MM.1S (cell line): ENCODE data around the gene HAT1.

Experiments
- EZH2 ChIP-seq: fragments of 300-600 bp; sonication (generic); optimal IDR thresholded peaks from 2 replicates; pipeline ENCODE3; 2017; ENCODE audit warnings: low read depth, mild to moderate bottlenecking, antibody characterized with exemption, low read length, mixed read lengths
- TF ChIP-seq, protein P1 (sequence below): fragments of 300-600 bp; sonication (generic); IDR thresholded peaks from 2 replicates; pipeline ENCODE4 v1.5.1; 2016; ENCODE audit warnings: antibody characterized with exemption, low read length, mixed read lengths

DNA sequence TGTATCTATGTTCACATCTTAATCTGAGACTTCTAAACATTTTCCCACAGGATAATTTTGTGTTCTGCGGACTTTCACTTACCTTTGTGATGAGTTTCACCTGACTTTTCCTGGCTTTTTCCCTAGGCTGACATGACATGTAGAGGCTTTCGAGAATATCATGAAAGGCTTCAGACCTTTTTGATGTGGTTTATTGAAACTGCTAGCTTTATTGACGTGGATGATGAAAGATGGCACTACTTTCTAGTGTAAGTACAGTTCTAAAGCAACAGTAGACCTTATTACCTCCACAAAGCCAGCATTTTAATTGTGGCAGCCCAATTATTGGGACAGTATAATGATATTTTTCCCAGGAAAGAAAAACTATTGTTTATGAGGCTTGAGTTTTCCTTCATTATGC is 43.4 kb downstream of the HAT1 start:
- TF ChIP-seq, protein P1, sequence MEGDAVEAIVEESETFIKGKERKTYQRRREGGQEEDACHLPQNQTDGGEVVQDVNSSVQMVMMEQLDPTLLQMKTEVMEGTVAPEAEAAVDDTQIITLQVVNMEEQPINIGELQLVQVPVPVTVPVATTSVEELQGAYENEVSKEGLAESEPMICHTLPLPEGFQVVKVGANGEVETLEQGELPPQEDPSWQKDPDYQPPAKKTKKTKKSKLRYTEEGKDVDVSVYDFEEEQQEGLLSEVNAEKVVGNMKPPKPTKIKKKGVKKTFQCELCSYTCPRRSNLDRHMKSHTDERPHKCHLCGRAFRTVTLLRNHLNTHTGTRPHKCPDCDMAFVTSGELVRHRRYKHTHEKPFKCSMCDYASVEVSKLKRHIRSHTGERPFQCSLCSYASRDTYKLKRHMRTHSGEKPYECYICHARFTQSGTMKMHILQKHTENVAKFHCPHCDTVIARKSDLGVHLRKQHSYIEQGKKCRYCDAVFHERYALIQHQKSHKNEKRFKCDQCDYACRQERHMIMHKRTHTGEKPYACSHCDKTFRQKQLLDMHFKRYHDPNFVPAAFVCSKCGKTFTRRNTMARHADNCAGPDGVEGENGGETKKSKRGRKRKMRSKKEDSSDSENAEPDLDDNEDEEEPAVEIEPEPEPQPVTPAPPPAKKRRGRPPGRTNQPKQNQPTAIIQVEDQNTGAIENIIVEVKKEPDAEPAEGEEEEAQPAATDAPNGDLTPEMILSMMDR: no peak
- TF ChIP-seq EZH2: no peak
